Mammary epithelial cell (primary cell): Measurements from ENCODE around the gene DPH6.

ENCODE experiments used
- EZH2 ChIP-seq: IDR thresholded peaks from 2 replicates; pipeline ENCODE4 v1.6.1; 2012; ENCODE audit warnings: low read length, inconsistent platforms, borderline replicate concordance
- TF ChIP-seq, protein P1 (sequence below), 2 donors: IDR thresholded peaks in 1 of 2; conservative IDR thresholded peaks in 1 of 2; 2 replicates each; pipeline ENCODE4 v1.5.1; 2011 to 2012; ENCODE audit warnings: inconsistent platforms in 2 of 2, low read length in 2 of 2, mild to moderate bottlenecking in 2 of 2, control low read depth in 1 of 2, low read depth in 1 of 2; ENCODE audit not compliant: insufficient read depth in 1 of 2; ENCODE audit errors: extremely low read depth in 1 of 2

- TF ChIP-seq, protein P1, sequence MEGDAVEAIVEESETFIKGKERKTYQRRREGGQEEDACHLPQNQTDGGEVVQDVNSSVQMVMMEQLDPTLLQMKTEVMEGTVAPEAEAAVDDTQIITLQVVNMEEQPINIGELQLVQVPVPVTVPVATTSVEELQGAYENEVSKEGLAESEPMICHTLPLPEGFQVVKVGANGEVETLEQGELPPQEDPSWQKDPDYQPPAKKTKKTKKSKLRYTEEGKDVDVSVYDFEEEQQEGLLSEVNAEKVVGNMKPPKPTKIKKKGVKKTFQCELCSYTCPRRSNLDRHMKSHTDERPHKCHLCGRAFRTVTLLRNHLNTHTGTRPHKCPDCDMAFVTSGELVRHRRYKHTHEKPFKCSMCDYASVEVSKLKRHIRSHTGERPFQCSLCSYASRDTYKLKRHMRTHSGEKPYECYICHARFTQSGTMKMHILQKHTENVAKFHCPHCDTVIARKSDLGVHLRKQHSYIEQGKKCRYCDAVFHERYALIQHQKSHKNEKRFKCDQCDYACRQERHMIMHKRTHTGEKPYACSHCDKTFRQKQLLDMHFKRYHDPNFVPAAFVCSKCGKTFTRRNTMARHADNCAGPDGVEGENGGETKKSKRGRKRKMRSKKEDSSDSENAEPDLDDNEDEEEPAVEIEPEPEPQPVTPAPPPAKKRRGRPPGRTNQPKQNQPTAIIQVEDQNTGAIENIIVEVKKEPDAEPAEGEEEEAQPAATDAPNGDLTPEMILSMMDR (conservative IDR thresholded peaks at IDR 0.05 in 1 of 2, IDR thresholded peaks at IDR 0.05 in 1 of 2; ENCODE audit: extremely low read depth in 1 of 2, insufficient read depth in 1 of 2, low read depth in 1 of 2, low read length in 2 of 2), result no peak
- TF ChIP-seq EZH2, result no peak
Measured at GRCh38 chr15:35484231-35484945, 61.6 kb downstream of the DPH6 start.
